Effector CD4-positive, alpha-beta T cell (primary cell): ENCODE data around the gene GPATCH2L.

Experiments
- DNase-seq: peaks from one replicate; pipeline ENCODE4 v3.0.0-alpha.2; 2020

GPATCH2L gene

GRCh38 chr14:76136476-76137110, 15.1 kb upstream of the GPATCH2L start:
- DNase-seq = no peak

- DNase-seq = no peak
These were observed 13.5 kb upstream of the GPATCH2L start for GRCh38 chr14:76138119-76138757.

- DNase-seq = no peak
These were observed 12.7 kb upstream of the GPATCH2L start for GRCh38 chr14:76138758-76139723.

- DNase-seq = no peak
These were observed 8.1 kb upstream of the GPATCH2L start for GRCh38 chr14:76143642-76144041.

- no peak for DNase-seq
These were observed 4.7 kb upstream of the GPATCH2L start for GRCh38 chr14:76146976-76147375.

GRCh38 chr14:76149196-76149595, 2.5 kb upstream of the GPATCH2L start:
- no peak for DNase-seq

- peak; percentile 63 for DNase-seq
These were observed 585 bp downstream of the GPATCH2L start for GRCh38 chr14:76152333-76152681.

- DNase-seq = no peak
These were observed 2.2 kb downstream of the GPATCH2L start for GRCh38 chr14:76153919-76154318.

GRCh38 chr14:76154539-76155126, 2.9 kb downstream of the GPATCH2L start:
- no peak for DNase-seq

GRCh38 chr14:76163668-76164363, 12.1 kb downstream of the GPATCH2L start:
- DNase-seq = no peak

GRCh38 chr14:76168531-76168930, 16.8 kb downstream of the GPATCH2L start:
- DNase-seq = no peak

GRCh38 chr14:76169776-76170175, 18.1 kb downstream of the GPATCH2L start:
- no peak for DNase-seq

- DNase-seq = no peak
These were observed 23.3 kb downstream of the GPATCH2L start for GRCh38 chr14:76174982-76175381.

- DNase-seq = no peak
These were observed 24.2 kb downstream of the GPATCH2L start for GRCh38 chr14:76175942-76176341.

GRCh38 chr14:76181546-76181945, 29.8 kb downstream of the GPATCH2L start:
- DNase-seq = no peak

GRCh38 chr14:76186308-76187027, 34.7 kb downstream of the GPATCH2L start:
- DNase-seq = no peak

- no peak for DNase-seq
These were observed 39.6 kb downstream of the GPATCH2L start for GRCh38 chr14:76191297-76191696.

GRCh38 chr14:76193696-76194095, 42.0 kb downstream of the GPATCH2L start:
- no peak for DNase-seq

- DNase-seq = no peak
These were observed 42.6 kb downstream of the GPATCH2L start for GRCh38 chr14:76194327-76194726.

- DNase-seq = no peak
These were observed 43.3 kb downstream of the GPATCH2L start for GRCh38 chr14:76195003-76195402.

GRCh38 chr14:76196980-76197695, 45.4 kb downstream of the GPATCH2L start:
- no peak for DNase-seq
